CD4-positive, alpha-beta T cell (primary cell): ENCODE data around the gene QKI. TPM values are rescaled to one million over a fixed set of nuclear protein-coding genes. Genes with fewer than 3 reads are reported as not detected.

Experiments used
- ATAC-seq: fragments of 200-7000 bp; cut with Tn5 transposase; one replicate; pipeline ENCODE4 v1.10.0; 2022; ENCODE audit warnings: mild to moderate bottlenecking; ENCODE audit not compliant: poor library complexity
- CTCF ChIA-PET: fragments of 350-600 bp; sonication (Branson Sonifier 250); formaldehyde crosslinking; loops from one replicate; lab custom pipeline; 2021; ENCODE audit warnings: antibody characterized with exemption, inconsistent platforms; lab: Charles Lee
- POLR2A ChIA-PET: fragments of 350-600 bp; sonication (Branson Sonifier 250); formaldehyde crosslinking; loops from one replicate; lab custom pipeline; 2021; ENCODE audit warnings: antibody characterized with exemption, inconsistent platforms; lab: Charles Lee
- DNase-seq, 14 experiments: peaks; one replicate each; pipeline ENCODE4 v3.0.0-alpha.2; 2013 to 2020; ENCODE audit warnings: mixed read lengths in 2 of 14
- H3K27ac ChIP-seq, 2 donors: one replicate each; pipeline versions ENCODE4 v1.5.1 to v1.7.0; 2013; ENCODE audit warnings: low read length in 2 of 2, low read depth in 1 of 2, mild to moderate bottlenecking in 1 of 2
- H3K27me3 ChIP-seq, 2 experiments: 1 replicate in 1 of 2; 2 replicates in 1 of 2; pipeline versions ENCODE4 v1.6.1 to v1.7.0; 2013; ENCODE audit warnings: low read length in 2 of 2, control low read depth in 1 of 2, mild to moderate bottlenecking in 1 of 2, moderate library complexity in 1 of 2; ENCODE audit not compliant: insufficient read depth in 2 of 2, control insufficient read depth in 1 of 2
- H3K36me3 ChIP-seq: one replicate; pipeline ENCODE4 v1.6.1; 2013; ENCODE audit warnings: low read length, control low read depth; ENCODE audit not compliant: insufficient read depth
- H3K4me1 ChIP-seq: one replicate; pipeline ENCODE4 v1.6.1; 2013; ENCODE audit warnings: low read length, control low read depth; ENCODE audit not compliant: insufficient read depth
- H3K4me3 ChIP-seq: one replicate; pipeline ENCODE4 v1.5.1; 2013; ENCODE audit warnings: mild to moderate bottlenecking, low read length, moderate library complexity
- H3K9me3 ChIP-seq, 2 experiments: 1 replicate in 1 of 2; 2 replicates in 1 of 2; pipeline versions ENCODE4 v1.6.1 to v1.7.0; 2013; ENCODE audit warnings: low read length in 2 of 2, mild to moderate bottlenecking in 2 of 2, control low read depth in 1 of 2, moderate library complexity in 1 of 2; ENCODE audit not compliant: control insufficient read depth in 1 of 2, insufficient read depth in 1 of 2
- H3K27ac Mint-ChIP-seq: one replicate; pipeline ENCODE4 v1.8.0; 2020; ENCODE audit warnings: mixed read lengths
- H3K27me3 Mint-ChIP-seq: one replicate; pipeline ENCODE4 v1.8.0; 2021; ENCODE audit warnings: mixed read lengths
- H3K36me3 Mint-ChIP-seq: one replicate; pipeline ENCODE4 v1.8.0; 2021; ENCODE audit warnings: low read depth, mixed read lengths
- H3K4me1 Mint-ChIP-seq: one replicate; pipeline ENCODE4 v1.8.0; 2021; ENCODE audit warnings: low read depth, mixed read lengths
- H3K4me3 Mint-ChIP-seq: one replicate; pipeline ENCODE4 v1.8.0; 2020; ENCODE audit warnings: mild to moderate bottlenecking, mixed read lengths
- H3K9me3 Mint-ChIP-seq: one replicate; pipeline ENCODE4 v1.8.0; 2020; ENCODE audit warnings: mixed read lengths
- CTCF ChIP-seq: fragments of 200-600 bp; IDR thresholded peaks from one replicate; pipeline ENCODE4 v1.8.0; 2022; ENCODE audit warnings: antibody characterized with exemption, mild to moderate bottlenecking
- intact Hi-C, 2 experiments: fragments of 100-400 bp; cut with DNase I in 1 of 2; cut with micrococcal nuclease in 1 of 2; formaldehyde crosslinking; loops; one replicate each; pipeline versions ENCODE4 v1.15.1 to v1.9.0; 2023 to 2025; cut with DNase I, micrococcal nuclease
- total RNA-seq, 174 experiments: library from RNA in 2 of 174; stranded (reverse) in 2 of 174; gene quantifications; one replicate each; pipeline ENCODE4 v1.2.3 and lab custom pipeline; 2021 to 2026

QKI gene
- total RNA-seq, 2 experiments from 2014 or later = 60.7 to 67.3 TPM

GRCh38 chr6:163573503-163574179 lies 159.1 kb downstream of the QKI start:
- POLR2A ChIA-PET = no interaction called here
- H3K27ac ChIP-seq = no peak overlapping the region
- H3K4me3 Mint-ChIP-seq = no peak overlapping the region
- peaks cover 37% of the 10 kb centered on the region for H3K36me3 Mint-ChIP-seq
- CTCF ChIA-PET = no interaction called here
- ATAC-seq (no peak), DNase-seq (no peak)
- H3K27ac Mint-ChIP-seq = no peak overlapping the region
- H3K4me1 ChIP-seq = no peaks in the 10 kb centered on the region
- no peaks in the 10 kb centered on the region for H3K27me3 ChIP-seq
- no peaks in the 10 kb centered on the region for H3K4me1 Mint-ChIP-seq
- peaks cover 7% of the 10 kb centered on the region for H3K36me3 ChIP-seq
- H3K27me3 Mint-ChIP-seq = no peaks in the 10 kb centered on the region
- H3K9me3 ChIP-seq = no peaks in the 10 kb centered on the region
- no peak for TF ChIP-seq CTCF
- H3K4me3 ChIP-seq = no peak overlapping the region
- H3K9me3 Mint-ChIP-seq = no peaks in the 10 kb centered on the region
- intact Hi-C loops = no loop called here

DNA sequence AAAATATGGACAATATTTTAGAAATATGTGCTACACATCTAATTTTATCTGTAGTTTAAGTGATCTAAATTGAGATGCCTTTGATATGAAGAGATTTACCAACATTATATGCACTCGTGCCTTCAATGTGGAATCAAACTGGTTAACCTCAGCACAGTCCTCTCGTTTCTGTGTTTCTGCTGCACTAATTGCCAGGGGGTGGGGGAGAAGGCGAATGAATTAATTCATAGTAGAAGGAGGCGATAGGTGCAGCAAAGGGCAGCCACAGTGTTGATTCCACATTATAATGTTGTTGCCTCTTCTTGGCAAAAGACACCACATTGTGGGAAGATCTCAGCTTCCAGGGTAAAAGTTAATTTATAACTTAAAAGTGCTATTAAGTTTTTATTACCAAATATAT lies 161.6 kb downstream of the QKI start:
- ChIA-PET POLR2A (no interaction called here), CTCF (no interaction called here)
- no peaks in the 10 kb centered on the region for H3K27me3 ChIP-seq
- intact Hi-C loops = no loop called here
- Mint-ChIP-seq H3K36me3 (peaks cover 23% of the 10 kb centered on the region), H3K9me3 (no peaks in the 10 kb centered on the region), H3K4me1 (no peaks in the 10 kb centered on the region), H3K4me3 (no peak overlapping the region), H3K27me3 (no peaks in the 10 kb centered on the region), H3K27ac (no peak overlapping the region)
- H3K4me1 ChIP-seq = no peaks in the 10 kb centered on the region
- peaks cover under 1% of the 10 kb centered on the region for H3K36me3 ChIP-seq
- H3K4me3 ChIP-seq = no peak overlapping the region
- no peaks in the 10 kb centered on the region for H3K9me3 ChIP-seq
- no peak for TF ChIP-seq CTCF
- DNase-seq = no peak
- H3K27ac ChIP-seq = no peak overlapping the region
- no peak for ATAC-seq

DNA sequence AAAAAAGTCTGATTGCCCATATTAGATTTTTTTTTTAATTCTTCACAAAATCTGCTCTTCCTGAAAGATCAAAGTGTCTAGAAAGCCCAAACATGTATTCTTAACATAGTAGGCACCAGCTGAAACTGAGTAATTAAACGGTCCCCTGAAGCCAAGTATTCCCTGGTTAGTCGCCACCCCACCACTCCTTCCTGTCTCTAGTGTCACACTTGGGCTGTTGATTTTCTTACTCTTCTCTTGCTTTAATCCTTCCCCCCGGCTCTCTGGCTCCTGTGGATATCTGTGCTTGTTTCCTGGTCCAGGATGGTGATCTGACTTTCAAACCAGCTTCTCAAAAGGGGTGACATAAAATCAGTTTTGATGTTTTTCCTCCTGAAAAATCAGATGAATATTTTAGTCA lies 162.9 kb downstream of the QKI start:
- Histone ChIP-seq H3K4me1 (no peaks in the 10 kb centered on the region), H3K27me3 (no peaks in the 10 kb centered on the region), H3K36me3 (no peaks in the 10 kb centered on the region), H3K9me3 (no peaks in the 10 kb centered on the region), H3K27ac (no peak overlapping the region), H3K4me3 (no peak overlapping the region)
- Mint-ChIP-seq H3K36me3 (peaks cover 10% of the 10 kb centered on the region), H3K4me3 (no peak overlapping the region), H3K27me3 (no peaks in the 10 kb centered on the region), H3K9me3 (no peaks in the 10 kb centered on the region), H3K27ac (no peak overlapping the region), H3K4me1 (no peaks in the 10 kb centered on the region)
- no peak for TF ChIP-seq CTCF
- intact Hi-C loops = no loop called here
- POLR2A ChIA-PET = no interaction called here
- CTCF ChIA-PET = no interaction called here
- ATAC-seq = no peak
- DNase-seq = no peak
